Left lung (tissue), 10 donors: ENCODE measurements around the gene DTWD2. TPM values are rescaled to one million over a fixed set of nuclear protein-coding genes. Genes with fewer than 3 reads are reported as not detected.

ENCODE experiments used
- ATAC-seq: fragments of 200-7000 bp; cut with Tn5 transposase; one replicate; pipeline ENCODE4 v1.9.1; 2020; ENCODE audit warnings: moderate library complexity
- DNase-seq, 4 donors: peaks; one replicate each; pipeline ENCODE4 v3.0.0-alpha.2; 2013 to 2020
- H3K27ac ChIP-seq, 2 donors: fragments of 200-600 bp; sonication (generic) in 1 of 2; one replicate each; pipeline versions ENCODE4 v1.5.0 to v1.8.0; 2020 to 2021
- H3K27me3 ChIP-seq, 2 donors: fragments of 200-600 bp; sonication (generic) in 1 of 2; one replicate each; pipeline versions ENCODE4 v1.5.0 to v1.8.0; 2020 to 2021
- H3K36me3 ChIP-seq, 2 donors: fragments of 200-600 bp; sonication (generic) in 1 of 2; one replicate each; pipeline versions ENCODE4 v1.5.0 to v1.8.0; 2020 to 2021
- H3K4me1 ChIP-seq, 2 donors: fragments of 200-600 bp; one replicate each; pipeline ENCODE4 v1.8.0; 2021
- H3K4me3 ChIP-seq, 2 donors: fragments of 200-600 bp; sonication (generic) in 1 of 2; one replicate each; pipeline versions ENCODE4 v1.5.0 to v1.8.0; 2020 to 2021; ENCODE audit warnings: mild to moderate bottlenecking in 1 of 2
- H3K9me3 ChIP-seq, 2 donors: fragments of 200-600 bp; sonication (generic) in 1 of 2; one replicate each; pipeline versions ENCODE4 v1.5.0 to v1.8.0; 2020 to 2021
- CTCF ChIP-seq, 2 donors: fragments of 200-600 bp; sonication (generic) in 1 of 2; IDR thresholded peaks; one replicate each; pipeline versions ENCODE4 v1.5.0 to v1.8.0; 2021; ENCODE audit warnings: antibody characterized with exemption in 2 of 2
- intact Hi-C, 2 donors: fragments of 100-400 bp; cut with DNase I; formaldehyde crosslinking; loops; one replicate each; pipeline versions ENCODE4 v1.11.2 to v1.14.2; 2022
- polyA plus RNA-seq, 6 donors: library from polyadenylated mRNA; unstranded; fragments of 120-200 nt; gene quantifications; one replicate each; pipeline ENCODE4 v1.2.1, GENCODE V29; 2013; ENCODE audit not compliant: insufficient read length in 6 of 6
- total RNA-seq, 2 donors: library from RNA; stranded (reverse); fragmentation: NEBNext Ultra II Directional; extraction: Animal tissue kit (Norgen Biotek cat#: 25700); gene quantifications; one replicate each; pipeline ENCODE4 v1.2.1, GENCODE V29; 2021
- donor health status: DM: no; HTN: yes; CAD: no.
- donor health status: DM: no; HTN: no; CAD: no.

The DTWD2 gene
- total and polyA plus RNA-seq, 8 donors: 4.9 to 8.5 (median 7.1) TPM

- intact Hi-C loops: no loop called here
- no peak overlapping the region for H3K27ac ChIP-seq
- no peak overlapping the region for H3K4me3 ChIP-seq
- peaks cover 0 to 2% of the 10 kb centered on the region in 2 donors for H3K9me3 ChIP-seq
- DNase-seq (no peak), ATAC-seq (no peak)
- H3K36me3 ChIP-seq: no peaks in the 10 kb centered on the region
- H3K27me3 ChIP-seq: no peaks in the 10 kb centered on the region
- H3K4me1 ChIP-seq: no peaks in the 10 kb centered on the region
- no peak for TF ChIP-seq CTCF (IDR thresholded peaks at IDR 0.05)
Measured at GRCh38 chr5:118844351-118844750, 144.0 kb downstream of the DTWD2 start.

- Histone ChIP-seq H3K9me3 (no peaks in the 10 kb centered on the region), H3K4me3 (no peak overlapping the region), H3K27me3 (no peaks in the 10 kb centered on the region), H3K36me3 (no peaks in the 10 kb centered on the region), H3K4me1 (no peaks in the 10 kb centered on the region), H3K27ac (no peak overlapping the region)
- DNase-seq (no peak), ATAC-seq (no peak)
- TF ChIP-seq CTCF (IDR thresholded peaks at IDR 0.05): no peak
- intact Hi-C loops: no loop called here
Measured at GRCh38 chr5:118834710-118835109, 153.6 kb downstream of the DTWD2 start.

DNA sequence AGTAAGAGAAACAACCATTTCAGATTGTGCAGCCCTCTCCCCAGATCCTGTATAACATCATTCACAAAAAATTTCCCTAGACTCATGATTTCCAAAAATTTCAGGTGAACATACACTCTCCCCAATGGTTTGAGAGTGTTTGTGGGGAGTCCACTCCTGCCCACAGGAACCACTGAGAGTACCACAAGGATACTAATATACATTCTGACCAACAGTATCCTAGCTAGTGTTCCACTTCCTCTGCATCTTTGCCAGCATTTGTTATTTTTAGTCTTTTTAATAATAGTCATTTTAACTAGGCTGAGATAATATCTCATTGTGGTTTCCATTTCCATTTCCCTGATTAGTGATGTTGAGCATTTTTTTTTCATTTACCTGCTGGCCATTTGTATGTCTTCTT is 155.4 kb downstream of the DTWD2 start:
- H3K36me3 ChIP-seq: no peaks in the 10 kb centered on the region
- no peaks in the 10 kb centered on the region for H3K9me3 ChIP-seq
- ATAC-seq (no peak), DNase-seq (no peak)
- no peak for TF ChIP-seq CTCF (IDR thresholded peaks at IDR 0.05)
- no peak overlapping the region for H3K27ac ChIP-seq
- no peaks in the 10 kb centered on the region for H3K4me1 ChIP-seq
- H3K27me3 ChIP-seq: no peaks in the 10 kb centered on the region
- H3K4me3 ChIP-seq: no peak overlapping the region
- intact Hi-C loops: no loop called here

DNA sequence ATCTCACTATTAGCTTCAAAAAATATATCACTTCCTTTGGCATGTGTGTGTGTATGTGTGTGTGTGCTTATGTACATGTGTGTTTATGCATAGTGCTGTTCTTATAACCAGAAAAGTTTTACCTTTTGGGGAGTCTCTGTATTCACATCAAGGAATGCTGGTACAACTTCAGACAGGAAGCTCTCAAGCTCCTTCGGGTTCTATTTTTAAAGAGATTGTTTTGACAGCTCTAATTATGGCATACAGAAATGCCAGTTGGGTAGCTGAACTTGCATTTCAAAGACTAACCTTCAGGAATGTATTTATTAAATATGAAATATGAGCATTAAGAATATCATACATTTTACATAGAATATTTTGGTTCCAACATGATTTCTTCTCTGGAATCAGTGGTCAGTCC is 163.1 kb downstream of the DTWD2 start:
- no peaks in the 10 kb centered on the region for H3K27me3 ChIP-seq
- intact Hi-C loops: no loop called here
- ATAC-seq (no peak), DNase-seq (no peak)
- H3K4me1 ChIP-seq: no peaks in the 10 kb centered on the region
- no peaks in the 10 kb centered on the region for H3K9me3 ChIP-seq
- H3K27ac ChIP-seq: no peak overlapping the region
- H3K4me3 ChIP-seq: no peak overlapping the region
- TF ChIP-seq CTCF (IDR thresholded peaks at IDR 0.05): no peak
- no peaks in the 10 kb centered on the region for H3K36me3 ChIP-seq

DNA sequence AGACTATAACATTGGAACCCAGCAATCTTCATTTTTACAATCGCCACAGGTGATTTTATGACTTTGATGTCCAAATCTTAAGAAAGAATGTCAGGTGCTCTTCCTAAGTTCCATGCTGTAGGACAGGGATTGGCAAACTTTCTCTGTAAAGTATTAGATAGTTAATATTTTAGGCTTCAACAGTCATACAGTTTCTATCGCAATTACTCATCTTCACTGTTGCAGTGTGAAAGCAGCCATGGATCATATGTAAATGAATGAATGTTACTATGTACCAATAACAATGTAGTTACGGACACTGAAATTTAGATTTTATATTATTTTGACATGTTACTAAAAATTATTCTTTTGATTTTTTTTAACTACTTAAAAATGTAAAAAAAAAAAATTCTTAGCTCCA is 169.7 kb downstream of the DTWD2 start:
- Histone ChIP-seq H3K27me3 (no peaks in the 10 kb centered on the region), H3K9me3 (no peaks in the 10 kb centered on the region), H3K4me3 (no peak overlapping the region), H3K4me1 (no peaks in the 10 kb centered on the region), H3K27ac (no peak overlapping the region), H3K36me3 (no peaks in the 10 kb centered on the region)
- TF ChIP-seq CTCF (IDR thresholded peaks at IDR 0.05): no peak
- no peak for DNase-seq
- no peak for ATAC-seq
- intact Hi-C loops: no loop called here
